Hematopoietic multipotent progenitor cell treated with erythropoietin and hydrocortisone succinate and interleukin-3 and kit ligand, for 15 days (in vitro differentiated cells): ENCODE measurements around the gene CREB3L1.

Experiments used
- DNase-seq: peaks from one replicate; pipeline ENCODE4 v3.0.0-alpha.2; 2015; ENCODE audit warnings: low spot score

The CREB3L1 gene

GRCh38 chr11:46277622-46278386, at the start of gene CREB3L1:
Gene CREB3L1 (plus strand): TSS chr11:46277662. CDS start chr11:46278112, 450 bp downstream.
- DNase-seq, result no peak

GRCh38 chr11:46229230-46229629, 48.2 kb upstream of the CREB3L1 start:
- no peak for DNase-seq

GRCh38 chr11:46234311-46234710, 43.2 kb upstream of the CREB3L1 start:
- no peak for DNase-seq

- DNase-seq, result no peak
These were observed 41.4 kb upstream of the CREB3L1 start for GRCh38 chr11:46235777-46236688.

GRCh38 chr11:46236918-46237247, 40.6 kb upstream of the CREB3L1 start:
- DNase-seq, result no peak

DNA sequence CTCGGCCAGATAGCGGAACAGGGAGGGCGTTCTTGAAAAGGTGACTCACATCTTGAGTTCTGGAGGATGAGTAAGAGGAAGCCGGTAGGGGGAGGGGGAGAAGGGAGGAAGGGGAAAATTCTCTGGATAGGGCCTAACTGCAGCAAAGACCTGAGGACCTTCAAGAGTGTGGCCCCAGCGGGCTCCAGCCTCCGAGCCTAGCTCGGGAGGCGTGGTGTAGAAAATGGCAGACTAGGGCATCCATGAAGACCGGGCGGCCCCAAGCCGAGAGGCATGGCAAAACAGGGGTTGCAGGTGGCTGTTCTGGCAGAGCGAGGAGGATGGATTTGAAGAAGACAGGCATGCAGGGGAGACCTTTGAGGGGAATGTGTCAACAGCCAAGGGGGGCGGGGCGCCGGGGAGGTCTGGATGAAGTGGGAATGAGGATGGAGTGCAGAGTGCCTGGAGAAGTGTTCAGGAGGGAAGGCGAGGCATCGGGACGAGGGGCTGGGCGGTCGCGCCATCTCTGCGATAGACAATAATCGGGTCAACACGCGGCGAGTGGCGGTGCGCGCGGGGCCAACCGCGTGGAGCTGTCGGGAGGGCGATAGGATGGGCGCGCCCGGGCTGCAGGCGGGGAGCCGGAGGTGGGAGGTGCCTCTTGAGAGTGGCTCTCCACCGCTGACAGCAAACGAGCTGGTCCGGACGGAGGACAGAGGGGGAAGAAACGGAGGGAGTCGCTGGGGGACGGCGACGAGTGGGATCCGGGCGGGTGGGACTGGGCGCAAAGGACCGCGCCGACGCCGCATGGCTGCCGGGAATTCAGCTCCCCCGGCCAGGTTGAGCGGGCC, 40.0 kb upstream of the CREB3L1 start:
- DNase-seq, result peak; percentile 83

GRCh38 chr11:46238078-46238966, 39.1 kb upstream of the CREB3L1 start:
- peak; percentile 67 for DNase-seq

DNA sequence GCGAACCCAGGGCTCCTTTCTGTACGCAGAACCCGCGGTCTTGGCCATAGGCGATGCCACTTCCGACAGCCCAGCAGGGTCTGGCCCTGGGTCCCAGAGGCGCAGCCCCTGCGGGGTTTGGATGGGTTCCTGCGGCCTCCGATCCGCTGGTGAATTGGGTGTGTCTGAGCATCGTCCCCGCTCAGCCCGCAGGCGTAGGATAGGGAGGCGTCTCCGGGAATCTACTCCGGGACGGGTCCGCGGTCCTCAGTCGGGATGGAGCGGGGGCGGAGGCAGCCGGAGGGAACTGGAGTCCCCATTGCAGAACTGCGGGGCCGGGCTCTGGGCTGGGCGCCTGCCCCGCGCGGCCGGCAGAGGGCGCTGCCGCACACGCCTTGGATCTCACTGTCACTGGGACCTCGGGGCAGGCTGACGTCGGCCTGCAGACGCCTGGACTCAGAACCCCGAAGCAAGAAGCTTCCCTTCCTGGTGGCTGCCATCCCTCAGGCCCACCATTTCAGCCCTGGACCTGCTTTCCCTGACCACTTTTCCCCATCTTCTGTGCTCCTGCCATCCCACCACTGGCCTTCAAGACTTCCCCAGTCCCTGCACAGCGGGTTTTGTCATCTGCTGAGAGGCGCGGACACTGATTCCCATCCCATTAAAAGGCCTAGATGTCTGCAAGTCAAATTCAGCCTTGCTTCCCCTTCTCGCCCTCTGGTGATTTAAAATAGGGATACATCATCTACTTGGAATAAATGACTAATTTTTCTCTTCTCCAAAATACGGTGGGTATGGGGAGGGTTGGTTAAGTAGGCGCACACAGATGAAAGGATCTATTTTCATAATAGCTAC, 38.3 kb upstream of the CREB3L1 start:
- DNase-seq, result peak; percentile 86

DNA sequence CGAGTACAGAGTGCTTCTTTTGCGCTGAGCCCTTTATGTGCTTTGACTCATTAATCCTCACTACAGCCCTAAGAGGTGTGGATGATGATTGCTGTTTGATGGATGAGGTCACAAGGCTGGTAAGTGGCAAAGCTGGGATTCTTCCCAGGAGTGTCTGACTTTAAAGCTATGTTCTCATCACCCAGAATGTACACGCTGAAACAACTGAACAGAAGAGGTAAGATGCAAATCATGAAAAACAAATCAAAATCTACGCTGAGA, 37.7 kb upstream of the CREB3L1 start:
- DNase-seq, result no peak

DNA sequence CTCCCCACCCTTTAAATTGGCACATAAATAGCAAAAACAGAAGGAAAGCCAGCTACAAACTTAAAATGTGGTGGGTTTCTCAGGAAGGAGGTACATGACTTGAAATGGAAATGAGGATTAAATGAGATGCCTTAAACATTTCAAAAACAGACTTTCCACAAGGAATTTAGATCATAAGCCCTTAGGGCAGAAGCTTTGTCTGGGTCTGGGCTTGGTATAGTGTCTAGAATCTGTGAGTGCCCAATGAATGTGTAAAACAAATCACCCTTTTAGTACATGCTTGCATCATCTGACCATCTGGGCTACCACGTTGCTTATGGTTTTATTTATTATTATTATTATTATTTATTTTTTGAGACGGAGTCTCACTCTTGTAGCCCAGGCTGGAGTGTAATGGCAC, 37.1 kb upstream of the CREB3L1 start:
- no peak for DNase-seq

GRCh38 chr11:46240861-46241260, 36.6 kb upstream of the CREB3L1 start:
- no peak for DNase-seq

DNA sequence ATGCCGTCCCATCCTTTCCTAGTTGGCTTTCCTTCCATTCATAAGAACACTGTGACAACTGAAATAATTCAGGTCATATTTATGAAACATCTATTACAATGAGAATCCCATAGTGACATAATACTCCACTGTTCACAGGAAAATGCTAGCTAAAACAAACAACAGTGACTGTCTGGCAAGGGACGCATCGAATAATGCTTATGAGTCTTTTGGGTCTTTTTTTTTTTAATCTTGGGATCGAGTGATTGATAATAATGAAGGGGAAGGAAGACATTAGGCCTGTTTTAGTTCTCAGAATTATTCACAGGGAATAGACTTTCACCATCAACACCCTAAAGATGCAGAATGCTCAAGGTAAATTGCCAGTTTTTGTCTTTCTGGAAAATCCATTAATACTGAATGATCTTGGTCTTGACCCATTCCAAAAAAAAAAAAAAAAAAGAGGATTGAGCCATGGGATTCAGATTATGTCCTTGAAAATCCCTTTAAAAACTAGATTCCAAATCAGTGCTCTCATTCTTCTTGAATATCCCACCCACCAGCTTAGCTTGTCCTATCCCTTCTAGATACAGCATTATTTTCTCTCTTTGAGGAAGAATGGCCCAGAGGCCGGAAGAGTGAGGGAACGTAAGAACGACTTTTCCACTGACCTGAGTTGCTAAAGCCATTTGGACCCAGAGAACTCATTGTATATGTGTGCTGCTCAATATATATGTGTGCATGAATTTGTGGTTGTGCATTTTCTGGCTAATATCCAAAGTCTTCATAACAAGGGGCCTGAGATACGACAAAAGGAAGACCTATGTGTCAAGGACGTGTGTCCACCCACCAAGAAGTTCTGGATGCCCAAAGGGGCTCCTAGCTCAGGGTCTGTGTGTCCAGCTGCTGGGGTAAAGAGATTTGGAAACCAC, 35.2 kb upstream of the CREB3L1 start:
- DNase-seq, result peak; percentile 60

GRCh38 chr11:46242952-46243795, 34.3 kb upstream of the CREB3L1 start:
- peak; percentile 98 for DNase-seq

DNA sequence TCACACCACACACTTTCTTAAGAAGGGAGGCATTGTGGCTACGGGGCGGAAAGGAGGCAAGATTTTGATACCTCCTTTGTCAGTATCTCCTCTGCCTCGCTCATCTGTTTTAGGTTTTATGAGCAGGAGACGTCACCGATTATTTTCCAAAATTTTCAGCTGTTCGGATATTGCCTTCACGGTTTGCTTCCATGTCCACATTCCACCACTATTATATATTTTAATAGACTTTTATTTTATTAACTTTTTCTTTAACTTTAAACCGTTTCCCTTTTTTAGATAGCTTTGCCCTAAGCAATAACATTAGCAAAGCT, 33.7 kb upstream of the CREB3L1 start:
- DNase-seq, result no peak

DNA sequence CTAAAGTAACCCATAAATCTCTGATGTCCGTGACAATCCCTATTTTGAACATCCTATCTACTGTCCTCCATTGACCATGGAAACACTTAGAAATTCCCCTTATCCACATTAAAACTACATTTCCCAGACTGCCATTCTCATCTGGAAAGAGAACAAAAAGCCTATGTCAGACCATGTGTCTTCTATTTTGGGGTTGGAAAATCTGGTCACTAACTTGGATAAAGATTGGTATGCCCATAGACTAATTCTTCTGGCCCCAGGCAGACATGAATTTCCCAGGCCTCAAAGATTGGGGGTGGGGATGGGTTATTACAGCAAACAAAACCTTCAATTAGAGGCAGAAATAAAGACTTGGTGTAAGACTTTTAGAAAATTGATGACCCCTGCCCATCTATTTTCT, 30.9 kb upstream of the CREB3L1 start:
- DNase-seq, result no peak

DNA sequence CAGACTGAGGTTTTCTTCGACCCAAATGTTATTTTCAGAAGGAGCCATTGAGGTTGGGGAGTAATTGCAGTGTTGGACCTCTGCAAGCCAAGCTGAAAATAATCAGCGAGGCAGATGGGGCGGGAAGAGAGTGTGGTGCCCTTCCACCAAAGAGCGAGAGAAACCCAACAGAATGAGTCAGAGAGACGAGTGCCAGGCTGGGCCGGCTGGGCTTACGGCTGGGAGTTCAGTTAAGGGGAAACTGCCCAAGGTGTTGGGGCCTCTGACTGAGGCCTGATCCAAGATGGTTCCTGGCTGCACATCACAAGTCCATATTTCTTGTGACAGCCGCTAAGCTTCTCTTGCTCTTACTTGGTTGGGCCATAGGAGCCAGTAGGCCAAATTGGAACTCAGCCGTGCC, 30.4 kb upstream of the CREB3L1 start:
- DNase-seq, result no peak

DNA sequence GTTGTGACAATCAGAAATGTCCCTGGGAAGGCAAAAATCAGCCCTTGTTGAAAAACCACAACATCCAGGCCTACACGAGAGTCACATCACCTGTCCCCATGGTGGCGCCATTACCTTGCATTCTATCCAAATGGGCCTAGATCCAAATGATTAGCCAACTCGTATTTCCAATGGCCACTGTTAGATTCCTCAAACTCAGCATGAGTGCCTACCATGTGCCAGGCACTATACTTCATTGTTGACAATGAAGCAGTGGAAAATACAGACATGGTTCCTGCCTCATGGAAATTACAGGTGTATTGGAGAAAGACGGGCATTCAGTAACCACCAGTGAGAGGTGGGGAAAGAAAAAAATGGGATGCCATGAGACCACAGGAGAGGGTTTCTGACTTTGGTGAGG, 29.8 kb upstream of the CREB3L1 start:
- peak; percentile 70 for DNase-seq

- no peak for DNase-seq
These were observed 29.0 kb upstream of the CREB3L1 start for GRCh38 chr11:46248289-46249102.
